Nucleus accumbens (tissue), 56 donors: Measurements from ENCODE around the gene RPS3A.
"Not testable (repeated sequence)": the region's sequence is repeated elsewhere in the genome, so short reads cannot be mapped to it uniquely, and the experiment has no call there.

Experiments used
- DNase-seq, 56 donors: peaks; one replicate each; lab custom pipeline; 2025; lab: John Stamatoyannopoulos, UW

RPS3A gene

GRCh38 chr4:151114338-151114737 lies 14.9 kb downstream of the RPS3A start:
- no peak for DNase-seq

- DNase-seq, result no peak
Observed at GRCh38 chr4:151114986-151115385, 15.6 kb downstream of the RPS3A start.

DNA sequence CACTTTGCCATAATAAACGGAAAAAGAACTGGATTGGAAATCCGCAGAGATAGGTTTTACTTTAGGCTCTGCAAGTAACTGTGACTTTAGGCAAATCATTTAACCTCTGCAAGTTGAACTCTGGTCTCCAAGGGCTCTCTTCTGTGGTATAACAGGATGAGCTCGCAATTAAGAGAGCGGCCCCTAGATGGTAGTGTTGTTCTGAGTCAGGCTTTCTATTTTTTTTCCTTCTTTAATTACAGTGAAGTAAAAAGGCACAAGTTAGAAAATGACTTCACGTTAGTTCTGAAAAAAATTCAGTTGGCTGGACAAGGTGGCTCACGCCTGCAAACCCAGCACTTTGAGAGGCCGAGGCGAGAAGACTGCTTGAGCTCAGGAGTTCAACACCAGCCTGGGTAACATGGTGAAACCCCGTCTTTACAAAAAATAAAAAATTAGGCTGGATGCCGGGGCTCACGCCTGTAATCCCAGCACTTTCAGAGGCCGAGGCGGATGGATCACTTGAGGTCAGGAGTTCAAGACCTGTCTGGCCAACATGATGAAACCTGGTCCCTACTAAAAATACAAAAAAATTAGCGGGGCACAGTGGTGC lies 18.0 kb downstream of the RPS3A start:
- DNase-seq, result peak in 37 of 56 donors; percentile 0 to 76 (median 24)

- DNase-seq, result no peak
Observed at GRCh38 chr4:151129796-151130195, 30.4 kb downstream of the RPS3A start.

GRCh38 chr4:151133311-151133710 lies 33.9 kb downstream of the RPS3A start:
- DNase-seq, result no peak

GRCh38 chr4:151136048-151136447 lies 36.6 kb downstream of the RPS3A start:
- not testable (repeated sequence) for DNase-seq

DNA sequence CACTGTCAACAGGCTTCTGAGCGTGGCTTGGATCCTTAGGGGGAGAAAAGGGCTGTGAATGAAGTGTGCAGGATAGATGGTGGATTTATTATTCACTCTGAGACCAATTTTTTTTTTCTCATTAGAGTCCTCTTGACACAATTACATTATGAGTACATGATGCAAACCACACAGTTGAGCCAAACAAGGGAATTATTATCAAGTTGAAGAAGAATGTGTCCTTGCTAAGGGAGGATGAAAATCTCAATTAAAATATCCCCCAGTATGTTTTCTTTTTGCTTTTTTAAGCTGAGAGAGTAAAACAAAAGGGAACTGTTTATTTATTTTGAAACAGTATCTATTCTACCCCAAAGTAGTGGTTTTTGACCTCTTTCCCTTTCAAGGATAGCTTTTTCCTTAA lies 40.4 kb downstream of the RPS3A start:
- DNase-seq, result no peak

DNA sequence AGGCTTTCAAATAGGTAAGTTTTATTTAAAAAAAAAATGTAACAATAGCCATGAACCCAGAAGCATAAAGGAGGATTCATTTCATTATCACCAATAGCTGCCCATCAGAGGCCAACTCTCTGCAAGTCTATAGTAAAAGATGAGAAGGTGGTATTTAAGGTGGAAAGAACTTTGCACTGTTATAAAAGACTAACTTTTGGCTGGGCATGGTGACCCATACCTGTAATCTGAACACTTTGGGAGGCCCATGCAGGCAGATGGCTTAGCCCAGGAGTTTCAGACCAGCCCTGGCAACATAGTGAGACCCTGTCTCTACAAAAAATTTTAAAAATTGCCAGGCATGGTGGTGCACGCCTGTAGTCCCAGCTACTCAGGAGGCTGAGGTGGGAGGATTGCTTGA lies 43.3 kb downstream of the RPS3A start:
- no peak for DNase-seq

- no peak for DNase-seq
Observed at GRCh38 chr4:151143162-151143561, 43.7 kb downstream of the RPS3A start.

GRCh38 chr4:151143811-151144210 lies 44.4 kb downstream of the RPS3A start:
- no peak for DNase-seq

DNA sequence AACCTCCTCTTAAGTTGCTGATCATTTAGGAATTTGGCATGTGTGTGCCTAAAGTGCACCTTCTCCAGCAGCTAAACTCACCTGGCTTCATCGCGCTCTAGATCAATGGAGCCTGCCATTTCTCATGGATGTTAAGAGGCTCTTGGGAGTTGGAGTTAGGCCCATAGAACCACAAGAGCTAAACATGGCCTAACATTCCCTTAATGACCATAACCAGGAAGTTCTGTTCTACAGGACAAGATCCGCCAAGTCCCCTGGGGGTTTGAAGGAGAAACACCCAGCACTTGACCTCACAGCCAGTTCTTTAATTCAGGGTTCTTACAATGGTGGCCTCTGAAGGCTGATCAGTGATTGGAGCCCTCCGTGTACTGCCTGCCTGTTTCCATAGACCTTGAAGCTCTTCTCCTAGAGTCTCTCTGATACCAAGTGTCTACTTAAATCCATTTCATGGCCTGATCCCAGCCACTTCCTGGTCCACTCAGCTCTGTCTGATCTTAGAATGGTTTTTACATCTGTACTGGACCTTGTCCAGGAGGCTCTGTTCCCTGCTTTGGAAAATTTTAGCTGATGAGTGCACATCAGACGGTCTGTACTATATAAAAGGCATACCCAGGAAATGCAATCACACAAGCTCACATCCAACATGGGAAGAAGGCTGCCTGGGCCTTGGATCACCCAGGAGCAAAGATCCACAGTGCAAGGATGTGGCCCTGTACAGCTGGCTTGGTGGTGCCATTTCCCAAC lies 45.1 kb downstream of the RPS3A start:
- no peak for DNase-seq

- DNase-seq, result no peak
Observed at GRCh38 chr4:151147000-151147399, 47.6 kb downstream of the RPS3A start.

- no peak for DNase-seq
Observed at GRCh38 chr4:151148261-151148660, 48.8 kb downstream of the RPS3A start.

- no peak for DNase-seq
Observed at GRCh38 chr4:151150821-151151580, 51.6 kb downstream of the RPS3A start.

DNA sequence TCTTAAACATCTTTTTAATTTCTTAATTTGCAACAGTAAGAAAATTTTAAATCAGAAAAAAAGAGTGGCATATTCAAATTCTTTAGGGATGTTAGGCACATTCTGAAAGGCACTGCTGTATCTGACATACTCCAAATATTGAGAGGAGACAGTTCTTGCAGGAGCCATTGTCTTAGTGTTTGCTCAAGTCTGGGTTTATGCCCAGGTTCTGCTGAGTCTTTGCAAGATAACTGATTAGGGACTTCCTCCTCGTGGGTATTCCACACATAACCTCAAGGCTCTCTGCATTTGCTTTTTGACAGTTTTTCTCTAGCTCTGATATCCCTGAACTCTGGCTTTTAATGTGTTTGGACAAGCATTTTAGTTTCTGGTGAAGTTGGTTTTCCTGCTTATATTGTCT lies 52.6 kb downstream of the RPS3A start:
- no peak for DNase-seq

DNA sequence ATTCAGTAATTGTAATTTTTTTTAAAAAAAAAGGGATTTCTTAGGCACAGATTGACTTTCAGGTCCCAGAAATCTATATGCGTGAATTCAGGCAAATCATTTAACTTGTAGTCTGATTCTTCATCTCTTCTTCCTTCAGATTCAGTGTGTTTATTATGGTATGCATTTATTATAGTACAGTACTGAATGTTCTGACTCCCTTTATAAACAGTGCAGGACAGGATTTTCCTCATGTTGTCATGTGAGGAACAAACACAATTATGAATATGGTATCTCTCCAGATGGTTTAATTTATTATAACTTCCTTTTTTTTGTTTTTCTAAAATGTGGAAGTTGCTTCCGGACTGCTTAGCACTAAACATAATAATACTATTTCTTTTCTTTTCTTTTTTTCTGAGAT lies 54.2 kb downstream of the RPS3A start:
- no peak for DNase-seq
